Stimulated activated CD4-positive, alpha-beta T cell treated with anti-CD3 and anti-CD28 coated beads, Interleukin-2, amount 100 ng/mL, for 48 hours (primary cell): ENCODE results near the gene GJA4.

ENCODE experiments used
- DNase-seq, 2 donors: peaks; one replicate each; pipeline ENCODE4 v3.0.0-alpha.2; 2020

Gene GJA4

GRCh38 chr1:34840426-34840825 lies 47.6 kb downstream of the GJA4 start:
- no peak for DNase-seq

GRCh38 chr1:34842073-34842472 lies 49.3 kb downstream of the GJA4 start:
- DNase-seq = no peak

GRCh38 chr1:34842952-34843371 lies 50.2 kb downstream of the GJA4 start:
- DNase-seq = no peak

- DNase-seq = no peak
Observed at GRCh38 chr1:34843392-34844251, 50.8 kb downstream of the GJA4 start.

GRCh38 chr1:34844252-34844634 lies 51.4 kb downstream of the GJA4 start:
- DNase-seq = no peak
